ENCODE data around the gene ATP2B3. TPM values are rescaled to one million over a fixed set of nuclear protein-coding genes. Genes with fewer than 3 reads are reported as not detected.

ATP2B3 gene
- total and polyA plus RNA-seq, 9 of the 15 experiments (the other 6 are each of a cell fraction or from before 2014, with no cell fraction given): 0.04 TPM; not detected in 8

DNA sequence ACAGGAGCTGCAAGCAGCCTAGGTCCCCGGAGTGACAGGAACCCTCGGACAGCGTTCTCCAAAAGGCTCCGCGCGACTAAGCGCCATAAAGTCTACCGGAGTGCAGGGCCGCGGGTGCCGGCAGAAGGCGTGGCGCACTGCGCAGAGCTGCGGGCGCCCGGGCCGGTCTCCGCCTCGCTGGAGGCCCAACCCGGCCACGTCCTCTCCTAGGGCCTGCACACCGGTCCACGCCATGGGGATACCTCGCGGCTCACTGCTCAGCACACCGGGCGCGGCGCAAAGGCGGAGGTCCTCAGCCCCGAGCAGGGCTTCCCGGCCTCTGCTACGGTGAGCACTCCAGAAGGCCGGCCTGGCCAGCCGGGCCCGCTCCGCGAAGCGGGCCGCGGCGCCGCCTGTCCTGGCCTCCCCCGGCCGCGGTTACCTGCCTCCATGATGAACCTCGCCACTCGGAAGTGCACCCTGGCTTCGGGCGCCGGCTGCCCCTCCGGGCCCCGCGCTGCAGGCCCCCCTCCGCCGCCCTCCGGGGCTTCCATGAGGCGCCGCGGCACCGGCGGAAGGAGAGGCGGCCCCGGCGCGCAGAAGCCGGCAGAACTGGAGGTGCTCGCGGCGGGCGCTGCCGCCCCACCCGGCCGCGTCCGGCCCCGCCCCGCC is 81.2 kb downstream of the ATP2B3 start, which contains the start of gene CCNQ (continued):
- no peak for TF ChIP-seq MTF1 (CRISPR knock-in tag; IDR thresholded peaks at IDR 0.05; ENCODE audit: borderline replicate concordance)
- no peak for TF ChIP-seq PREB (CRISPR knock-in tag; IDR thresholded peaks at IDR 0.05)
- no peak for TF ChIP-seq TAL1 (IDR thresholded peaks at IDR 0.05)
- TF ChIP-seq ZZZ3 (IDR thresholded peaks at IDR 0.05): no peak
- TF ChIP-seq HDAC3 (IDR thresholded peaks at IDR 0.05; ENCODE audit: borderline replicate concordance, partially characterized antibody): no peak
- TF ChIP-seq NONO (IDR thresholded peaks at IDR 0.05; ENCODE audit: low read depth in 2 of 2, low read length in 1 of 2): peak in 1 of 2 experiments; percentile 70; a peak in 2 of 4 replicates
- peak; percentile 86 for TF ChIP-seq POLR2G (IDR thresholded peaks at IDR 0.05; ENCODE audit: low read depth, low read length)
- TF ChIP-seq ZKSCAN1 (IDR thresholded peaks at IDR 0.05; ENCODE audit: low read depth, low read length): no peak
- no peak for TF ChIP-seq TGIF2 (CRISPR knock-in tag; IDR thresholded peaks at IDR 0.05)
- TF ChIP-seq, protein P1, sequence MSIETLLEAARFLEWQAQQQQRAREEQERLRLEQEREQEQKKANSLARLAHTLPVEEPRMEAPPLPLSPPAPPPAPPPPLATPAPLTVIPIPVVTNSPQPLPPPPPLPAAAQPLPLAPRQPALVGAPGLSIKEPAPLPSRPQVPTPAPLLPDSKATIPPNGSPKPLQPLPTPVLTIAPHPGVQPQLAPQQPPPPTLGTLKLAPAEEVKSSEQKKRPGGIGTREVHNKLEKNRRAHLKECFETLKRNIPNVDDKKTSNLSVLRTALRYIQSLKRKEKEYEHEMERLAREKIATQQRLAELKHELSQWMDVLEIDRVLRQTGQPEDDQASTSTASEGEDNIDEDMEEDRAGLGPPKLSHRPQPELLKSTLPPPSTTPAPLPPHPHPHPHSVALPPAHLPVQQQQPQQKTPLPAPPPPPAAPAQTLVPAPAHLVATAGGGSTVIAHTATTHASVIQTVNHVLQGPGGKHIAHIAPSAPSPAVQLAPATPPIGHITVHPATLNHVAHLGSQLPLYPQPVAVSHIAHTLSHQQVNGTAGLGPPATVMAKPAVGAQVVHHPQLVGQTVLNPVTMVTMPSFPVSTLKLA (conservative IDR thresholded peaks at IDR 0.05): no peak
- no peak for TF ChIP-seq CEBPG (CRISPR knock-in tag; IDR thresholded peaks at IDR 0.05)
- TF ChIP-seq CEBPG (tag; conservative IDR thresholded peaks at IDR 0.05 in 1 of 2, IDR thresholded peaks at IDR 0.05 in 1 of 2): no peak
- no peak for TF ChIP-seq CTCFL (IDR thresholded peaks at IDR 0.05; ENCODE audit: borderline replicate concordance, insufficient read depth, low read depth, low read length, poor library complexity, severe bottlenecking)
- no peak for TF ChIP-seq XRCC4 (IDR thresholded peaks at IDR 0.05; ENCODE audit: extremely low read depth, insufficient read depth, insufficient read length)
- no peak for TF ChIP-seq HMG20B (CRISPR knock-in tag; IDR thresholded peaks at IDR 0.05)
- peak; percentile 87 for TF ChIP-seq ZFX (CRISPR knock-in tag; IDR thresholded peaks at IDR 0.05)

All from K562 (cell line).